ENCODE data around the gene RPL36A.

Gene RPL36A

DNA sequence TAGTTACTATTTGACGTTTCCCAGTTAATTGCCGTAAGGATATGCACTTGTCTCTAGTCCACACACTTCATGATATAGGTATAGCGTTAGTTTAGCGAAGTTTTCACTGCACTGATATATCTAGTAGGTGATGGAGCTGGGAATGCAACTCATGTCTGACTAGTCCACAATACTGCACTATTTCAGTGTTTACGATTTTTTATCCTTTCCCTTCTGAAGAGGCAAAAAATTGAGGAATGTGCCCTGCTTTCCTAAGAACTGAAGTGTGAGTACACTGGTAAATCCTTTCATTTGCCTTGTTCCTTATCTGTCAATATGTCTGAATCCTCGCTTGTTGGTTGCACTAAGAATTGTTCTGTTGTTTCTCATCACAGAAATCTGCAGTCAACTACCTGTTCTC, 1.0 kb downstream of the RPL36A start:
- in situ Hi-C loops (cut with MboI; ENCODE audit: low sequenced_read_pairs), result no loop called here

GRCh38 chrX:101393530-101394305, 2.9 kb downstream of the RPL36A start:
- in situ Hi-C loops (cut with MboI; ENCODE audit: low sequenced_read_pairs), result no loop called here

GRCh38 chrX:101394372-101394771, 3.6 kb downstream of the RPL36A start:
- in situ Hi-C loops (cut with MboI; ENCODE audit: low sequenced_read_pairs), result no loop called here

DNA sequence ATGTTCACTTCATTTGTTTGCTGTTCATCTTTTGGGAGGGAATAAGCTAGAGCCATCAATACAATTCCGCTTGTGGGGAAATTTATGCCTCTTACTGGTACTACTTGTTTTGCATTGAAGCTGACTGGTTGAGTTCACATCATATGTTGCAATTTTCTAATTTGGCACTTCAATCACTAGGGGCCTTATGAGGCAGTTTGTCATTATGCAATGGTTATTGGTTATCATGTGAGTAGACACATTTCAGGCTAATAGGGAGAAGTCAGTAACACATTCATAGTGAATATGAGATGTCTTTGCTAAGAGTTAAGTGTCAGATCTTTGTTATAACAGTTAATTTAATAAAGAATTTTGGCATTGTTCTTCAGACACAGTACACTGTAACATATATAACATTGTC, 5.0 kb downstream of the RPL36A start:
- in situ Hi-C loops (cut with MboI; ENCODE audit: low sequenced_read_pairs), result no loop called here

DNA sequence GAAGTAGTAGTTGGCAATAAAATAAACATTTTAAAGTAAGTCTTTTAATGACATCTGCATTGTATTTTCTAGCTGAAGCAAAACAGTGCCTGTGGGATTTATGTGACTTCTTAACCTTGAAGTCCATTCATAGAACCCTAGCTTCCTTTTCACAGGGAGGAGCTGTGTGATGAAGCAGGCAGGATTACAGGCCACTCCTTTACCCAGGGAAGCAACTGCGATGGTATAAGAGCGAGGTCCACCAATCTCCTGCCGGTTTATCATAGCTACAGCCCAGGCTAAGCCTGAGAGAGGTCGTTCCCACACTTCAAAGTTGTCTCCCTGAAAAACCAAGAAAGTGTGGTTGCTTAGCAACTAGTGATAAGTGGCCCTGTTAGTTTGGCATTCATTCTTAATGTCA, 7.0 kb downstream of the RPL36A start:
- in situ Hi-C loops (cut with MboI; ENCODE audit: low sequenced_read_pairs), result no loop called here

GRCh38 chrX:101398694-101399093, 7.9 kb downstream of the RPL36A start:
- in situ Hi-C loops (cut with MboI; ENCODE audit: low sequenced_read_pairs), result no loop called here

- in situ Hi-C loops (cut with MboI; ENCODE audit: low sequenced_read_pairs), result no loop called here
These were observed 9.0 kb downstream of the RPL36A start for GRCh38 chrX:101399825-101400224.

DNA sequence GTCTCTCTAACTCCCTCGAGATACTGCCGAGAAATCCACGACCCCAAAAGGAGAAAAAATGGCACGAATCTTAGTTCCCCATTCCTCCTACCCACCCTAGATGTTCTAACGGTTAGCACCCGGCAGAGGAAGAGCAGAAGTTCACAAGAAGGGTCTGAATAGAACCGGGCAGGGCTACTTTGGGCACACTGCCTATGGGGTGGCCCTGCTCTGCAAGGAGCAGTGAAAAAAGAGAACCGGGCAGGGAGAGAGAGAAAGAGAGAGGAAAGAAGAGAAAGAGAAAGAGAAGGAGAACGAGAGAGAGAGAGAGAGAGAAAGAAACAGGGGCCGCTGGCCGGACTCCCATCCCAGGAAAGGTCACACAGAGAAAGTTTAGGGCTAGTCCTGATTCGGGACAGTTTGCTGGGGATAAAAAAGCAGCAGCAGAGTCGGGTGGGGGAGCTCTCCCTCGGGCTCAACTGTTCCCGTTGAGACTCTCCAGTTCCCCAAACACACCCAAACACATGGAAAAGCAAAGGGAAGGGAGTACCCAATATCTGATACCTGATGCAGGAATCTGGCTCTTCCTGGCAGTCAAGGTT, 16.4 kb downstream of the RPL36A start:
- in situ Hi-C loops (cut with MboI; ENCODE audit: low sequenced_read_pairs), result no loop called here

DNA sequence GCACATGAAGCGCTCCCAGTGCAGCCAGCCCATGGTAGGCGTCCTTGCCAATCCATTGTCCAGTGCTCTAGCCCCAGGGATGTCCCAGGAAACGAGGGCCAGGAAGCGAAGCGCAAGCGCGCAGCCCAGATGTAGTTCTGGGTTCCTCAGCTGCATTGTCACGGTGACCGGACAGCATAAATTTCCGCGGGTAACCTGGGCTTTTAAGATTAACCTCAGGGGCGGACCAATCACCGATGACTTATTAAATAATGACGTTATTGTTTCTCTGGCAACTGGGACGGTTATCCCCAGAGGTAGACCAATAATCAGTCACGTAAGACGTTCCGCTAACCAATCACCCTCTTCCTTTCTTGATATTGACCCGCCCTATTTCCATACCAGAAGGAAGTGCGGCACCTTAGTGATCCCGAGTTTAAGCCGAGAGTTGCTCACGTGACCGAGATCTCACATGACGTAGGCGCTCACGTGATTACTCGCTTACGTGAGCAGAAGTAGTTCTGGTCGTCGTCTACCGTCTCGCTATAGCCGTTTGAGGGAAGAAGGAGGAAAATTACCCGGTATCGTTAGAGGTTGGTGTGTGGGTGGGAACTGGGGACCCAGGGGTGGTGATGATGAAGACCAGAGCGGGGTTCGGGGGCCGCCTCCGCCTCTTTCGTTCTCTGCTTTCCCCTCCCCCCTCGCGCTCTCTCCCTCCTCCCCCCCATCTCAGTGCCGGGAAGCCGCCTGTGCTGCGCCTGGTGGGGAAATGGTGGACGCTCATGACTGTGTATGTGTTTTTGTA, 17.1 kb downstream of the RPL36A start, which contains the start of the genes GLA and HNRNPH2:
Gene GLA (minus strand): TSS at position 178 of the 784 bp plus-strand sequence. CDS start 22 bp downstream, at position 156.
Gene HNRNPH2 (plus strand): TSS at position 475 of the 784 bp plus-strand sequence. CDS start 3,767 bp downstream, outside the sequence.
- in situ Hi-C loops (cut with MboI; ENCODE audit: low sequenced_read_pairs), result no loop called here

DNA sequence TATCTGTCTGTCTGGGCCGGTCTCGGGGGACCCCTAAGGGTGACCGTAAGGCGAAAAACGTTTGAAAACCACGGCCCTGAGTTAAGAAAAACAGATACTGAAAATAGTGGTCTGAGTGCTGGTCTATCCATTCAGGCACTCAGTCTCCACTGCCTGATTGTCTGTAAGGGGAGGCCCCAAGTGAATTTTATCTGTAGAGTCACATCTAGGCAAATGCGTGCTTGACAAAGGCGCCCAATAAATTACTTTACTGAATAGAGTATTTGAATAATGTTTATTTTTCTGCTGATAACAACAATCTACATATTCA, 17.7 kb downstream of the RPL36A start:
- in situ Hi-C loops (cut with MboI; ENCODE audit: low sequenced_read_pairs), result no loop called here

- in situ Hi-C loops (cut with MboI; ENCODE audit: low sequenced_read_pairs), result no loop called here
These were observed 18.2 kb downstream of the RPL36A start for GRCh38 chrX:101409043-101409442.

DNA sequence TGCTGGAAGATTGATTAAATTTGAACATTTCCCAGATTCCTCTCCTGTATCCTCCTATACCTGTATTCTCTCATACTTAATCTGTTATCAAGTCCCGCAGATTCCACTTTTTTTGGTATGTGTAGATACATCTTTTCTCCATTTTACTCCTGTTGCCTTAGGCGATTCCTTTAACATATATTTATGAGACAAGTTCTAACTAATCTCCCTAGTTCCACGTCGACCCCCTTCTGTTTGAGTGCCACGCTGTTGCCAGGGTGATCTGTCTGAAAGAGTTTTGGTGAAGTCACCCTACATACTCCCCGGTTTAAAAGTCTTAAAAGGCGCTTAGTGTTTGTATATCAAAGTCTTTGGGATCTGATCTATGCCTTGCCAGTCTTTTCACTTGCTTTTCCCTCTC, 19.6 kb downstream of the RPL36A start:
- in situ Hi-C loops (cut with MboI; ENCODE audit: low sequenced_read_pairs), result no loop called here

DNA sequence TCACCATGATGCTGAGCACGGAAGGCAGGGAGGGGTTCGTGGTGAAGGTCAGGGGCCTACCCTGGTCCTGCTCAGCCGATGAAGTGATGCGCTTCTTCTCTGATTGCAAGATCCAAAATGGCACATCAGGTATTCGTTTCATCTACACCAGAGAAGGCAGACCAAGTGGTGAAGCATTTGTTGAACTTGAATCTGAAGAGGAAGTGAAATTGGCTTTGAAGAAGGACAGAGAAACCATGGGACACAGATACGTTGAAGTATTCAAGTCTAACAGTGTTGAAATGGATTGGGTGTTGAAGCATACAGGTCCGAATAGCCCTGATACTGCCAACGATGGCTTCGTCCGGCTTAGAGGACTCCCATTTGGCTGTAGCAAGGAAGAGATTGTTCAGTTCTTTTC, 21.2 kb downstream of the RPL36A start:
- in situ Hi-C loops (cut with MboI; ENCODE audit: low sequenced_read_pairs), result no loop called here

DNA sequence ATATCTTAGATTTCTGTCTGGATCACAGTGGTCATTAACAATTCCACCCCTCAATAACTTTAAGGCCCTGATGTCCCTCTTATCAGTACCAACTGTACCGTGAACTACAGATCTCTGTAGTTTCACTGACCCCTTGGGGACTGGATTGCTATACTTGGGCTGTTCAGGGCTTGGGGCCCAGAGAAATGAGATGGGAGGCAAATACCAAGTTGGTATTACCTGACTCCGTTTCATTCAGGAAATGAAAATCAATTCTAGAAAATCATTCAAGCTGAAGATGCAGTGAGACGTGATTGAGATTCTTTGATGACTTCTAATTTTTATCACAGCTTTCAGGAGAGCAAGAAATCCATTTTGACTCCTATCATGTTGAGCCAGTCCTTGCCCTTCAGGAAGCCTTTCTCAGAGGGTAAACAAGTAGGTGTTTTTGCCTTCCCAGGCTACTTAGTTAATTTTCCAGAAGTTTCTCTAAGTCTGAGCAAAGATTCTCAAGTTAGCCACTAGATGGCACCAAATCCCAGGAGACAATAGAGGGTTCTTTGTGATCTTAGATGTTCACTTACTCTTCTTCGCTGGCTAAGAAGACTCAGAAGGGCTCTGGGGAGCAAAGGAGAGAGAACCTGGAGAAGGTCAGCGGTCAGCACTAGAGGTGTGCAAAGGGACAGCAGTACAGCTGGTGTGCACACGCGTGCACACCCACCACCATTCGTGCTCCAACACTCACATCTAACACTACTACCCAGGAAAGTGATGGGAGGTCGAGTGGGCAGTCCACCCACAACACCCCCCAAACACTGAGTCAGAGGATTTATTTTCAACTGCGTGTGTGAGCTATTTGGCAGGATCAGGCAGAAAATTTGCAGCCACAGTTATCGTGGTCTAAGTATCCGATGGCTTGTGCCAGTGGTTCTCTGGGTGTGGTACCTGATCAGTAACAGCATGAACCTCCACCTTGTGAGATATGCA, 24.7 kb downstream of the RPL36A start:
- in situ Hi-C loops (cut with MboI; ENCODE audit: low sequenced_read_pairs), result no loop called here

GRCh38 chrX:101416691-101417090, 25.9 kb downstream of the RPL36A start:
- in situ Hi-C loops (cut with MboI; ENCODE audit: low sequenced_read_pairs), result no loop called here

GRCh38 chrX:101417190-101417589, 26.4 kb downstream of the RPL36A start:
- in situ Hi-C loops (cut with MboI; ENCODE audit: low sequenced_read_pairs), result no loop called here

DNA sequence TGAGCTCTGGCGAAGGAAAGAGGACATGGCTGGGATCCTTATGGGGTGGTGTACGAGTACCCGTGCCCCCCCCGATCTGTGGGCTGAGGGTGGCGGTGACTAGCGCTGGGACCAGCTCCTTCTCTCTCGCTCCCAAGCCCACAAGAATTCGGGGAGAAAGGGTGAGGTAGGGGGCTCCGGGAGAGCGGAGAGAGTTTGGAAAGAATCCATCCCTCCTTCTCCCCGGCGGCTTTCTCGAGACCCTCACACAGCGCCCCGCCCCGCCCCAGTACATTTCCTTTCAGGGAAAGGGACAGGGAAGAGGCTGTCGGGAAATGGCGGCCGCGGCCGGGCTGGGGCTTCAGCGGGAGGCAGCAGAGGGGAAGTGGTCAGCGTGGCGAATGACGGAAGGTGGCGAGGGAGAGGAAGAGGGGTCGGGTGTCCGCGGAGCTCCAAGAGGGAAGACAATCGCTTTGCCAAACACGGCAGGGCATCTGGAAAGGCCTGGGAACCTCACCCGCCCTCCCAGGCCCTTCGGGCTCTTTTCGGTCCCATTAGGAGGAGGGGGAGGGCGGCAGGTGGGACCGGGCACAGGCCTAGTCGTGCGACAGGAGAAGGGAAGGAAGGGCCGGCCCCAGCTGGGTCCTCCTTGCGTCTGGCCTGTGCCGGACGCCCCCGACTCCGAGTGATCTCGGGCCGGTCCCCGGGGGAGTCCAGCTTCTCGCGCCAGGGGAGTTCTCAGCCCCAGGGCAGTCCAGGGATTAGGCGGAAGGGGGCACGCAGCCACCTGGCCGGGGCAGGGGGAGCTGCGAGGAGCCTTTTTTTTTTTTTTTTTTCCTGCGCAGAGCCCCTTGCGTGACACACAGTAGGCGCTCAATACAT, 27.4 kb downstream of the RPL36A start:
- in situ Hi-C loops (cut with MboI; ENCODE audit: low sequenced_read_pairs), result no loop called here

- in situ Hi-C loops (cut with MboI; ENCODE audit: low sequenced_read_pairs), result no loop called here
These were observed 28.7 kb downstream of the RPL36A start for GRCh38 chrX:101419489-101419888.

DNA sequence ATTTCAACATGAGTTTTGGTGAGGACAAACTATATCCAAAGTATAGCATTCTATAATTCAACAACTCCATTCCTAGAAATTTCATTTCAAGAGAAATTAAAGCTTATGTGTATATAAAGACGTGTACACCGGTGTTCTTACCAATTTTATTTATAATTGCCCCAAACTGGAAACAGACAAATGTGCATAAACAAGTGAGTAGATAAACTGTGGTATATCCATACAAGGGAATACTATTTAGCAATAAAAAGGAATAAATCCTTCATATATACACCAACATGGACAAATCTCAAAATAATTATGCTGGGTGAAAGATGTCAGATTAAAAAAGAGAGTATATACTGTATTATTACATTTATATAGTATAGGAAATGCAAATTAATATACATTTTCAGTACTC, 37.1 kb downstream of the RPL36A start:
- in situ Hi-C loops (cut with MboI; ENCODE audit: low sequenced_read_pairs), result no loop called here

- in situ Hi-C loops (cut with MboI; ENCODE audit: low sequenced_read_pairs), result no loop called here
These were observed 39.1 kb downstream of the RPL36A start for GRCh38 chrX:101429934-101430333.

Measured in hTERT RPE-1 (cell line).